Subcutaneous abdominal adipose tissue (tissue), 5 donors: ENCODE measurements around the gene TBC1D1.

Source experiments
- H3K27ac ChIP-seq: one replicate; pipeline ENCODE4 v1.7.0; 2013; ENCODE audit warnings: low read depth, mild to moderate bottlenecking, inconsistent platforms, low read length, moderate library complexity
- H3K27me3 ChIP-seq, 5 donors: one replicate each; pipeline ENCODE4 v1.7.0; 2013; ENCODE audit warnings: low read length in 5 of 5, inconsistent platforms in 1 of 5; ENCODE audit not compliant: control insufficient read depth in 5 of 5, insufficient read depth in 4 of 5
- H3K36me3 ChIP-seq, 5 donors: one replicate each; pipeline ENCODE4 v1.7.0; 2013; ENCODE audit warnings: low read length in 5 of 5; ENCODE audit not compliant: control insufficient read depth in 5 of 5, insufficient read depth in 5 of 5
- H3K4me1 ChIP-seq, 5 donors: one replicate each; pipeline ENCODE4 v1.7.0; 2013; ENCODE audit warnings: low read length in 5 of 5, mild to moderate bottlenecking in 3 of 5, moderate library complexity in 1 of 5; ENCODE audit not compliant: control insufficient read depth in 5 of 5, insufficient read depth in 5 of 5
- H3K4me3 ChIP-seq, 5 donors: one replicate each; pipeline ENCODE4 v1.7.0; 2013; ENCODE audit warnings: low read length in 5 of 5, low read depth in 1 of 5
- H3K9ac ChIP-seq, 5 donors: one replicate each; pipeline ENCODE4 v1.7.0; 2013; ENCODE audit warnings: low read length in 5 of 5, mild to moderate bottlenecking in 4 of 5, moderate library complexity in 3 of 5
- H3K9me3 ChIP-seq, 5 donors: one replicate each; pipeline ENCODE4 v1.7.0; 2013; ENCODE audit warnings: low read length in 5 of 5; ENCODE audit not compliant: control insufficient read depth in 5 of 5
- donor health status: healthy.
- donor health status: healthy.
- donor health status: healthy.
- donor health status: healthy.
- donor health status: healthy.

TBC1D1 gene

DNA sequence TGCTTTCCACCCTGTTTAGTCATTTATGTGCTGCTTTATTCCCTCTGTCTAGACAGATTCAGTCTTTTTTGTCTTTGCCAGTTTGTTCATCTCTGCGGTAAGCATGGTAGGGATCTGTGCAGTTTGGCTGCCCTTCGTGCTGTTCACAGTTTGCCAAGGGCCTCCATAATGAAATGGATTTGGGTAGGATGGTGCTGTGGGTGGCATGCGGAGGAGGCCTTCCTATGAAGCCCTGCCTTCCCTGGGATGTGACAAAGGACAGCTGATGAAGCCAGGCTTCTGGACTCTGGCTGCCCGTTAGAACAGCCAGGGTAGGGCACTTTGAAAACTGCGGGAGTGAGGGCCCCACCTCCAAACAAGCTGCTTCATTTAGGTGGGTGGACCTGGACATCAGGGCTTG, 116.8 kb downstream of the TBC1D1 start:
- no peaks in the 10 kb centered on the region for H3K27me3 ChIP-seq
- no peaks in the 10 kb centered on the region for H3K4me1 ChIP-seq
- H3K9me3 ChIP-seq = no peaks in the 10 kb centered on the region
- no peak overlapping the region for H3K9ac ChIP-seq
- H3K4me3 ChIP-seq = no peak overlapping the region
- no peak overlapping the region for H3K27ac ChIP-seq
- H3K36me3 ChIP-seq = no peaks in the 10 kb centered on the region

DNA sequence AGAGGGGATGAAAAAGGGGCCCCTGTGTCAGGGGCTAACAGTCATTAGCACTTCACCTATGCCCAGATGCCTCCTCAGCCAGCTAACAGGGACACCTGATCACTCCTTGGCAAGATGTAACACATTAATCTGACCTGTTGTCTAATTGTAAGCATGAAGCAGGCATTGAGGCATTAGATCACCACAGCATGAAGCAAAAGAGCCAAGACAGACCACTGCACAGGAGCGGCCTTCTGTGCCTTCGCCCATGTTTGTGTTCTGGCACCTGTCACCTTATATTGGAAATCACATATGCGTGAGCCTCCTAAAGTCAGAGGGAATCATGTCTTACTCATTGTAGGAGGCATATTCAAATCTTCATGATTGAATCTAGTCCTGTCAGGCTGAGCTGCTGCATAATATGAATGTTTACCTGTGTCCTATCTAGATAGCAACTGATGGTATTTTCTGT, 117.7 kb downstream of the TBC1D1 start:
- Histone ChIP-seq H3K36me3 (no peaks in the 10 kb centered on the region), H3K9me3 (no peaks in the 10 kb centered on the region), H3K27me3 (no peaks in the 10 kb centered on the region), H3K27ac (no peak overlapping the region), H3K4me3 (no peak overlapping the region), H3K9ac (no peak overlapping the region), H3K4me1 (no peaks in the 10 kb centered on the region)

DNA sequence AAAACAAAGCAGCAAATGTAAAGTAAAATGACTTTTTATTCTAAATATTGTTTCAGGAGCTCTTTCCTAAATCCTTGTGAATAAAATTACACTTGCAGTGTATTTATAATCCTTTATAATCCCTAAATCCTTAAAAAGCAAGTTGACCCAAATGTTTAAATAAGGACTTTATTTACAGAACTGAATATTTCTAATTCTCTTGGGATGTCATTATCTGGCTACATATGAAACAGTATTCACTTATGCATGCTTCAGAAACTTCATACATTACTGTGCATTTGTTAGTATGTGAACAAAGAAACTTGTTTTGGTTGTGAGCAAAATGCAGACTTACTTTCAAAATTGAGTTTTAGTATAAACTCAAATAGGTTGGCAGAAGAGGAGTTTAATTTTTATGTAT, 118.5 kb downstream of the TBC1D1 start:
- Histone ChIP-seq H3K4me3 (no peak overlapping the region), H3K36me3 (peaks cover 0 to 4% (median 0%) of the 10 kb centered on the region in 5 donors), H3K27me3 (no peaks in the 10 kb centered on the region), H3K9me3 (no peaks in the 10 kb centered on the region), H3K27ac (no peak overlapping the region), H3K4me1 (no peaks in the 10 kb centered on the region), H3K9ac (no peak overlapping the region)

DNA sequence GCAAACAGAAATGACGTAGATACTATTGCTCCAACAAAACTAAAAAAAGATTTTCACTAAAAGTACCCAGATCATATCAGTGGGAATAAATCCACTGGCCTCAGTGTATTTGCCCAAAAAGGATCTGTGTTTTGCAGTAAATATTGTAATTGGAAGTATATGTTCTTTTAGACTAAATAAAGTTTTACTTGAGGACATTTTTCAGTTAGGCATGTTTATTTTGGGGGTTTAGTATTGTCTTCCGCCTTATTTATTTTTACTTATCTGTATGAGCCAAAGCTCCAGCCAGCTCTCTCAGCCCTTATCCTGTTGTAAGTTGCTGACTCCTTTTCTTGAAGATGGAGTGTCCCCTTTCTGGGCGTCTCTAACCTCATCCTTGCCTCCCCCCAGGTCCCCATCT, 119.1 kb downstream of the TBC1D1 start:
- Histone ChIP-seq H3K9me3 (no peaks in the 10 kb centered on the region), H3K9ac (no peak overlapping the region), H3K27ac (no peak overlapping the region), H3K4me1 (no peaks in the 10 kb centered on the region), H3K36me3 (peaks cover 0 to 8% (median 3%) of the 10 kb centered on the region in 5 donors), H3K27me3 (no peaks in the 10 kb centered on the region), H3K4me3 (no peak overlapping the region)

DNA sequence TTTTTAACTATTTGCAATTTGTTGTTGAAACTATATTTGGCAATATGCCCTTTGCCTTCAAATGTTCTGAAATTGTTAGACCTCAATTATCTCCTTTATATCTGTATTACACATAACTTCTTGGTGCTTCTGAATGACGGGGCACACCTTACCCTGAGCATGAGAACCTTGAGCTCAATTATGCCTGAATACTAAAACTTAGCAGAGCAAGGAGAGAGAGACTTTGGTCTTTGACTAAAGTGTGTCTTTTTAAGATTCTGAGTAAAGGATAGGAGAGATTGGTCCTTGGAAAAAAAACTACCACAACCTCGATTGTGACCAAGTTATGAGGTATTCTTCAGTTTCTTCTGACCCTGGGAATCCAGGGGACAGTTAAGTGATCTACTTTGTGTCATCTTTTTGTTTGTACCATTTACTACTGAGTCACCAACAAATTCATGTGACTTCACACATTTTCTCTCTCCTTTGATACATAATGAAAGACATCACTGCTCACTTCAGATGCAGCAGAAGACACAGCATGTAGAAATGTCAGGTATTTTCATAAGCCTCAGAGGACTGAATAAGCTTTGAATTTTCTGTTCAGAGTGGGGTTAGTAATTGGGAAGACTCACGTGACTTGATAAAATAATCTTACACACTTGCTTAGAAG, 120.8 kb downstream of the TBC1D1 start:
- Histone ChIP-seq H3K9me3 (no peaks in the 10 kb centered on the region), H3K27me3 (no peaks in the 10 kb centered on the region), H3K4me3 (no peak overlapping the region), H3K4me1 (no peaks in the 10 kb centered on the region), H3K9ac (no peak overlapping the region), H3K27ac (no peak overlapping the region), H3K36me3 (peaks cover 0 to 22% (median 8%) of the 10 kb centered on the region in 5 donors)

DNA sequence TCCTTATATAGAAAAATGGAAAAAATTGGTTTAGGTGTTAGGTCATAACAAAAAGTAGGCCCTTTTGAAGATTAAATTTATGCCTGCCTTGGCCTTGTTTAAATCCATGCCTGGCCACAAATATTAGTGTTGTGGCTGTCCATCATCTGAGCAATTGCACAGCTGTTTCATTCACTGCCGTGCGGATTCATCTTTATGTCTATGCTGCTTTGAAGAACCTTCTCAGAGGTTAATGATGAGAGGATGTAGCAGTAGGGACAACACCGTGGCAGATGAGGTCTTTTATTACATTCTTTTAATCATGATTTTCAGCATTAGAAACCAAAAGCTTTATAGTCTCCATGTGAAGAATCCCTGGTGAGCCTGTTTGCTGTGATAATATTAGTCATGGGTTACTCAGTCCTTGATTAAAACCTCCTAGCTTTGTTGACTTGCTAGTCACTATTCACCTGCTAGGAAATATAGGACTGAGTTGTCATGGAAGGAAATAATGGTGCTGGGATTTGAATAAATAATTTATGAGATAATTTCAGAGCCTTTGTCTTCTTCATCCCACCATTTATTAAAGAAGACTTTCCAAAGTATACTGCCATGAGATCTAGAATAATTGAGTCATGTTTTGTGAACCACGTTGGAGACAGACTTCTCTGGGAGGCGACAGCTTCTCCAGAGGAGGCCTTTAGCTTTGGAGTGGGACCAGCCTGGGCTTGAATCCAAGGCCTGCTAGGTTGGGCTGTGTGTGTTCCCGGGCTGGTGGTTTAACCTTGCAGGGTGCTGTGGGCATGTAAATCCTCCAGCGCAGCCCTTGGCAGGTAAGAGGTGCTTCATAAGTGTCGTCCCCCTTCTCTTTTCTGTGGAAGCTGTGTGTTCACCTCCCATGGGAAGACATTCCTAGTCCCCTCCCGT, 122.8 kb downstream of the TBC1D1 start:
- Histone ChIP-seq H3K27me3 (no peaks in the 10 kb centered on the region), H3K36me3 (peaks cover 0 to 28% (median 8%) of the 10 kb centered on the region in 5 donors), H3K4me1 (no peaks in the 10 kb centered on the region), H3K27ac (no peak overlapping the region), H3K9ac (no peak overlapping the region), H3K9me3 (no peaks in the 10 kb centered on the region), H3K4me3 (no peak overlapping the region)

DNA sequence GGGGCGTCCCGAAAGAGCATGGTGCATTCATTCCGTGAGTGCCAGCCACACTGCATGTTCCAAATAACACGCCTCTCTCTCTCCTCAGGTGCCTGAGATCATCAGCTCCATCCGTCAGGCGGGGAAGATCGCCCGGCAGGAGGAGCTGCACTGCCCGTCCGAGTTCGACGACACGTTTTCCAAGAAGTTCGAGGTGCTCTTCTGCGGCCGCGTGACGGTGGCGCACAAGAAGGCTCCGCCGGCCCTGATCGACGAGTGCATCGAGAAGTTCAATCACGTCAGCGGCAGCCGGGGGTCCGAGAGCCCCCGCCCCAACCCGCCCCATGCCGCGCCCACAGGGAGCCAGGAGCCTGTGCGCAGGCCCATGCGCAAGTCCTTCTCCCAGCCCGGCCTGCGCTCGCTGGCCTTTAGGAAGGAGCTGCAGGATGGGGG, 123.6 kb downstream of the TBC1D1 start:
- no peak overlapping the region for H3K27ac ChIP-seq
- H3K4me3 ChIP-seq = no peak overlapping the region
- no peaks in the 10 kb centered on the region for H3K27me3 ChIP-seq
- H3K9me3 ChIP-seq = no peaks in the 10 kb centered on the region
- peaks cover 0 to 28% (median 8%) of the 10 kb centered on the region in 5 donors for H3K36me3 ChIP-seq
- H3K4me1 ChIP-seq = no peaks in the 10 kb centered on the region
- H3K9ac ChIP-seq = no peak overlapping the region

DNA sequence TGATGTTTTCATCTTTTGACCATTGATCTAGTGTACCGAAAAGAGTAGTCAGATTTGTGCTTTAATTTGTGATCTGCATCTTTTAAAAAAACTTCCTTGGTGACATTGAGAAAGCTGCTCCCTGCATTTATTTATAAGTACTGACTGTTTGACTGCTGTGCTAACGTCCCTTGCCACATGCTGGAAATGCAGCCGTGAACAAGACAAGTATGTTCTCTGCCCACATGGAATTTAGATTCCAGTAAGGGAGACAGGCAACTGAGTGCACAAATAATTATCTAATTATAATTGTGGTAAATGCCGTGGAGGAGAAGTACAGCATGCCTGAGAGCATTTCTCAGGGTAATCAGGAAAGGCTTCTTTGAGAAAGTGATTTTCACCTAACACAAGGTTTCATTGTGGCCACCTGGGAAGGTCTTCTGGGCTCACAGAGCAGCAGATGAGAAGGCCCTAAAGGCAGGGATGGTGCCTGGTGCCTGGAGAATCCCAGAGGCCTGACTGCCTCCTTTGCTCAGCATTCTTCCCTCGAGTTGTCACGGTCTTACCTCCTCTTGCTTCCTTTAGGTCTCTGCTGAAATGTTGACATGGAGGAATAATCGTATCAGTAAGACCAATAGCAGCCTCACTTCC, 125.1 kb downstream of the TBC1D1 start:
- no peak overlapping the region for H3K4me3 ChIP-seq
- H3K27ac ChIP-seq = no peak overlapping the region
- H3K4me1 ChIP-seq = no peaks in the 10 kb centered on the region
- H3K9ac ChIP-seq = no peak overlapping the region
- H3K27me3 ChIP-seq = no peaks in the 10 kb centered on the region
- H3K36me3 ChIP-seq = peaks cover 0 to 28% (median 10%) of the 10 kb centered on the region in 5 donors
- H3K9me3 ChIP-seq = no peaks in the 10 kb centered on the region

DNA sequence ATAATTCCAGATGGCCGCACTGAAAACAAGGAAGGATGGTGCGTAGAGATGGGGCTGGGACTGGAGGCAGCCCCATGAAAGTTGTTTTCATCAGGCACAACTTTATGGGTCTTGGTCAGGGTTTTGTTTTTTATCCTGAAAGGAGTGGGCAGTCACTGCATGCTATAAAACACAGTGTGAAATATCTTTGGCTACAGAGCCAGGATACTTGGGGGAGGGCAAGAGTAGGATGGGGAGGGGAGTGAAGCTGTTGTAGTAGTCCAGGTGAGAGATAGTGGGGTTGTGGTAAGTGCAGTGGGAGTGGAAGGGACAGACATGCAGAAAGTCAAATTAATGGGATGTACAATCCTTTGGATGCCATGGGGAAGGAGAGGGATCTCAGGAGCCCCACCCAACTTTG, 125.8 kb downstream of the TBC1D1 start:
- H3K4me1 ChIP-seq = no peaks in the 10 kb centered on the region
- H3K9ac ChIP-seq = no peak overlapping the region
- peaks cover 0 to 33% (median 11%) of the 10 kb centered on the region in 5 donors for H3K36me3 ChIP-seq
- H3K27ac ChIP-seq = no peak overlapping the region
- no peaks in the 10 kb centered on the region for H3K9me3 ChIP-seq
- no peak overlapping the region for H3K4me3 ChIP-seq
- no peaks in the 10 kb centered on the region for H3K27me3 ChIP-seq

DNA sequence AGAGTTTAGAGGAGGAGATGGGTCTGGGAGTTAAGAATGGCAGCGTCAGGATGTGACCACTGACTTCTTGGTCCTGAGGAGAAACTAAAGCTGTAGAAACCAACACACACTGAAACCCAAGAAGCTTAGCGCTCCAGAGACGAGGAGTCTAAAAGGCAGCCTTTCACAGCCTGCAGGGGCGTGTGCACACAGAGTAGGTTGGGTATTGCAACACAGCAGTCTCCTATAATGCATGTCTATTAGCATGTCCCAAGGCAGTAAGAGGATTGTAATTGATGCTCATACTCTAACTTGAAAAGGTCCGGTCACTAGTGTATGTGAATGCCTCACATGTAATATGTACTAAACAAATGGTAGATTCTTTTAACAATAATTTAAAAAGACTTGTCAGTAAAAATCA, 126.7 kb downstream of the TBC1D1 start:
- no peak overlapping the region for H3K9ac ChIP-seq

More for the DNA sequence above, 126.7 kb downstream of the TBC1D1 start:
- Histone ChIP-seq H3K27ac (no peak overlapping the region), H3K4me3 (no peak overlapping the region), H3K27me3 (no peaks in the 10 kb centered on the region), H3K9me3 (no peaks in the 10 kb centered on the region), H3K4me1 (no peaks in the 10 kb centered on the region), H3K36me3 (peaks cover 0 to 38% (median 17%) of the 10 kb centered on the region in 5 donors)
